Measurements from ENCODE around the gene STRIP2. TPM values are rescaled to one million over a fixed set of nuclear protein-coding genes. Genes with fewer than 3 reads are reported as not detected.

The STRIP2 gene
- total RNA-seq, 4 donors from 2014 or later = 14.3 to 43.9 (median 24.7) TPM

DNA sequence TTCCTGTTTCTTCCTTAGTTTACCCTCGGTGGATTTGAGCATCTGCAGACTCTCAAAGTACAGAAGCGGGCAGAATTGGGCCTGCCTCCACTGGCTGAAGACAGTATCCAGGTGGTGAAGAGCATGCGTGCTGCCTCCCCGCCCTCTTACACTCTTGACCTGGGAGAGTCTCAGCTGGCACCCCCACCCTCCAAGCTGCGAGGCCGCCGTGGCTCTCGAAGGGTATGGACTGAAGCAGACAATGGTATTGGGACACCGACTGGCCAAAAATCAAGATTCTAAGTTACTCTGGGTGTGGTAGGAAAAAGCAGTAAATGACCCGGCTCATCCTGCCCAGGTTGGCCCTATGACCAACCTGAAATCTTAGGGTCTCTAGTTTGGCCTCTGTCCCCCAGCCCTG is 22.2 kb downstream of the STRIP2 start:
- intact Hi-C loops (cut with DNase I; ENCODE audit: low total_unique reads) = no loop called here
- H3K4me3 ChIP-seq = no peak overlapping the region
- no peak for DNase-seq
- TF ChIP-seq, protein P1, sequence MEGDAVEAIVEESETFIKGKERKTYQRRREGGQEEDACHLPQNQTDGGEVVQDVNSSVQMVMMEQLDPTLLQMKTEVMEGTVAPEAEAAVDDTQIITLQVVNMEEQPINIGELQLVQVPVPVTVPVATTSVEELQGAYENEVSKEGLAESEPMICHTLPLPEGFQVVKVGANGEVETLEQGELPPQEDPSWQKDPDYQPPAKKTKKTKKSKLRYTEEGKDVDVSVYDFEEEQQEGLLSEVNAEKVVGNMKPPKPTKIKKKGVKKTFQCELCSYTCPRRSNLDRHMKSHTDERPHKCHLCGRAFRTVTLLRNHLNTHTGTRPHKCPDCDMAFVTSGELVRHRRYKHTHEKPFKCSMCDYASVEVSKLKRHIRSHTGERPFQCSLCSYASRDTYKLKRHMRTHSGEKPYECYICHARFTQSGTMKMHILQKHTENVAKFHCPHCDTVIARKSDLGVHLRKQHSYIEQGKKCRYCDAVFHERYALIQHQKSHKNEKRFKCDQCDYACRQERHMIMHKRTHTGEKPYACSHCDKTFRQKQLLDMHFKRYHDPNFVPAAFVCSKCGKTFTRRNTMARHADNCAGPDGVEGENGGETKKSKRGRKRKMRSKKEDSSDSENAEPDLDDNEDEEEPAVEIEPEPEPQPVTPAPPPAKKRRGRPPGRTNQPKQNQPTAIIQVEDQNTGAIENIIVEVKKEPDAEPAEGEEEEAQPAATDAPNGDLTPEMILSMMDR (IDR thresholded peaks at IDR 0.05 in 4 of 5, conservative IDR thresholded peaks at IDR 0.05 in 1 of 5) = no peak
- no peak for TF ChIP-seq POLR2A (IDR thresholded peaks at IDR 0.05)
- H3K36me3 ChIP-seq = peaks cover 0 to 100% of the 10 kb centered on the region in 2 donors
- H3K9me3 ChIP-seq = no peaks in the 10 kb centered on the region
- ATAC-seq = no peak
- H3K27ac ChIP-seq = no peak overlapping the region
- in situ Hi-C loops (cut with MboI; ENCODE audit: low sequenced_read_pairs in 4 of 4) = loop anchor here in 1 of 4 donors (25.0 kb wide), 1 partner anchor 244 kb away; no protein-coding TSS in a partner anchor
- H3K4me1 ChIP-seq = no peaks in the 10 kb centered on the region
- no peaks in the 10 kb centered on the region for H3K27me3 ChIP-seq

DNA sequence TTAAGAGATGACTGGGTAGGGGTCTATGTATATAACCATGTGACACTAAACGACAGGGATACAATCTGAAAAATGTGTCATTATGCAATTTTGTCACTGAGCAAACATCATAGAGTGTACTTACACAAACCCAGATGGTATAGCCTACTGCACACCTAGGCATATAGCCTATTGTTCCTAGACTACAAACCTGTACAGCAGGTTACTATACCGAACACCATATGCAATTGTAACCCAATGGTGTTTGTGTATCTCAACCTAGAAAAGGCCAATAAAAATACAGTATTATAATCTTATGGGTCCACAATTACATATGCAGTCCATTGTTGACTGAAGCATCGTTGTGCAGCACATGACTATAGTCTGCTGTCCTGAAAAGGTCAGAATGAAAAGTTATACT is 22.9 kb downstream of the STRIP2 start:
- DNase-seq (no peak), ATAC-seq (no peak)
- H3K9me3 ChIP-seq = no peaks in the 10 kb centered on the region
- no peak overlapping the region for H3K4me3 ChIP-seq
- intact Hi-C loops (cut with DNase I; ENCODE audit: low total_unique reads) (no loop called here), in situ Hi-C loops (cut with MboI; ENCODE audit: low sequenced_read_pairs in 4 of 4) (loop anchor here in 1 of 4 donors (25.0 kb wide), 1 partner anchor 245 kb away; no protein-coding TSS in a partner anchor)
- no peak for TF ChIP-seq POLR2A (IDR thresholded peaks at IDR 0.05)
- TF ChIP-seq, protein P1 (IDR thresholded peaks at IDR 0.05 in 4 of 5, conservative IDR thresholded peaks at IDR 0.05 in 1 of 5) = no peak
- H3K27ac ChIP-seq = no peak overlapping the region
- H3K4me1 ChIP-seq = no peaks in the 10 kb centered on the region
- H3K36me3 ChIP-seq = peaks cover 0 to 100% of the 10 kb centered on the region in 2 donors
- no peaks in the 10 kb centered on the region for H3K27me3 ChIP-seq

DNA sequence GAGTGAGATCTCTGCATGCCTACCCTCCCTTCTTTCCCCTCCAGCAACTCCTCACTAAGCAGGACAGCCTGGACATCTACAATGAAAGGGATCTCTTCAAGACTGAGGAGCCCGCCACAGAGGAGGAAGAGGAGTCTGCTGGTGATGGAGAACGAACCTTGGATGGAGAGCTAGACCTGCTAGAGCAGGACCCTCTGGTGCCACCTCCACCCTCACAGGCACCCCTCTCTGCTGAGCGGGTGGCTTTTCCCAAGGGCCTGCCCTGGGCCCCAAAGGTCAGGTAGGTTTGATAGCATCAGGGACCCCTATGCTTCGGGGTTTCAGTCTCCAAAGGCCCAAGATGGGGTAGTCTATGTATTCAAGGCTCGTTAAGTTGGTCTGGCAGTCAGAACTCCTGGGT is 23.9 kb downstream of the STRIP2 start:
- Histone ChIP-seq H3K9me3 (no peaks in the 10 kb centered on the region), H3K27me3 (no peaks in the 10 kb centered on the region), H3K27ac (no peak overlapping the region), H3K36me3 (peaks cover 0 to 96% of the 10 kb centered on the region in 2 donors), H3K4me1 (no peaks in the 10 kb centered on the region), H3K4me3 (no peak overlapping the region)
- intact Hi-C loops (cut with DNase I; ENCODE audit: low total_unique reads) (no loop called here), in situ Hi-C loops (cut with MboI; ENCODE audit: low sequenced_read_pairs in 4 of 4) (loop anchor here in 1 of 4 donors (25.0 kb wide), 1 partner anchor 246 kb away; no protein-coding TSS in a partner anchor)
- no peak for DNase-seq
- no peak for TF ChIP-seq POLR2A (IDR thresholded peaks at IDR 0.05)
- TF ChIP-seq, protein P1 (IDR thresholded peaks at IDR 0.05 in 4 of 5, conservative IDR thresholded peaks at IDR 0.05 in 1 of 5) = no peak
- ATAC-seq = no peak

DNA sequence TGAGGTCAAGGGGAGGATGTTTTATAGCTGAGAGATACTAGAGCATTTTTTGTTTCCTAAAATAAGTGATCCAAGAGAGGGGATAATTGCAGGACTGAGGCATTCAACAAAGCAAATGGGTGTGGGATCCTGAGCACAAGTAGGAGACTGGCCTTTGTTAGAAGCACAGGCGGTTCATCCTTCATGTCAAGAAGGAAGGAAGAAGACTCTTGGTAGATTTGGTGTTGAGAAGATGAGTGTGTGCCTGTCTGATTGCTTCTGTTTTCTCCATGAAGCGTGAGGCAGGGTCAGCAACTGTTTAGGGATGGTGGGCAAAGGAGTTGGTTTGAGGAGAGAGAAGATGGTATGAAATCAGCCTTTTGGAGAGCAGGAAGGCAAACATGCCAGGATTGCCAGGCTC is 27.6 kb downstream of the STRIP2 start:
- no peak overlapping the region for H3K27ac ChIP-seq
- no peak for ATAC-seq
- DNase-seq = no peak
- H3K9me3 ChIP-seq = no peaks in the 10 kb centered on the region
- H3K4me3 ChIP-seq = no peak overlapping the region
- H3K36me3 ChIP-seq = peaks cover 0 to 64% of the 10 kb centered on the region in 2 donors
- TF ChIP-seq POLR2A (IDR thresholded peaks at IDR 0.05) = no peak
- TF ChIP-seq, protein P1 (IDR thresholded peaks at IDR 0.05 in 4 of 5, conservative IDR thresholded peaks at IDR 0.05 in 1 of 5) = no peak
- in situ Hi-C loops (cut with MboI; ENCODE audit: low sequenced_read_pairs in 4 of 4) = loop anchor here in 2 of 4 donors (10.0 to 25.0 kb wide), 2 partner anchors 247 to 250 kb away; no protein-coding TSS in a partner anchor
- peaks cover 15 to 24% of the 10 kb centered on the region in 2 donors for H3K4me1 ChIP-seq
- intact Hi-C loops (cut with DNase I; ENCODE audit: low total_unique reads) = no loop called here
- H3K27me3 ChIP-seq = no peaks in the 10 kb centered on the region

DNA sequence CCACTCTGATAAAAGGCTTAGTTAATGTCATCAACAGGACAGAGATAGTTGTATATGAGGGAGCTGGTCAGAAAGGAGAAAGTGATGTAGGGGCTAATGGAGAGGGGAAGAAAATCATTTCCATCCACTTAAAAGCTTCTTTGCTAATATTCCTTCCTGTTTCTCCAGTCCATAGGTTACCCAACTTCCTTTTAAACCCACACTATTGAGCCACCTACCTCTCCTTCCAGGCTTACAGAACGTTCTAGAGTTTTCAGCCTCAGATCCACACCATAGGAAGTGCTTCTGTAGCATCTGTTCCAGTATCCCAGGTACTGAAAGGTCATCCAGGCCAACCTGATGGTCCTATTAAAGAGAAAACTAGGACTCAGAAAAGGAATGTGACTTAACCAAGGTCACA is 28.2 kb downstream of the STRIP2 start:
- no peak for ATAC-seq

More for the DNA sequence above, 28.2 kb downstream of the STRIP2 start:
- in situ Hi-C loops (cut with MboI; ENCODE audit: low sequenced_read_pairs in 4 of 4) = loop anchor here in 2 of 4 donors (10.0 to 25.0 kb wide), 2 partner anchors 248 to 250 kb away; no protein-coding TSS in a partner anchor
- intact Hi-C loops (cut with DNase I; ENCODE audit: low total_unique reads) = no loop called here
- Histone ChIP-seq H3K27me3 (no peaks in the 10 kb centered on the region), H3K4me1 (peaks cover 21 to 30% of the 10 kb centered on the region in 2 donors), H3K9me3 (no peaks in the 10 kb centered on the region), H3K4me3 (no peak overlapping the region), H3K27ac (no peak overlapping the region), H3K36me3 (peaks cover 0 to 57% of the 10 kb centered on the region in 2 donors)
- DNase-seq = no peak
- no peak for TF ChIP-seq POLR2A (IDR thresholded peaks at IDR 0.05)
- TF ChIP-seq, protein P1 (IDR thresholded peaks at IDR 0.05 in 4 of 5, conservative IDR thresholded peaks at IDR 0.05 in 1 of 5) = no peak

Measured in gastrocnemius medialis (tissue), 4 donors.